H9 (cell line): Measurements from ENCODE around the gene LIPE. TPM values are rescaled to one million over a fixed set of nuclear protein-coding genes. Genes with fewer than 3 reads are reported as not detected.
A peak's percentile ranks its signal among the peaks of the same experiment; 100 is the strongest.

Source experiments
- DNase-seq: peaks from one replicate; pipeline ENCODE4 v3.0.0-alpha.2; 2017
- H2AFZ ChIP-seq: one replicate; pipeline ENCODE4 v1.6.1; 2013; ENCODE audit warnings: mild to moderate bottlenecking, low read length, control low read depth, moderate library complexity
- H2AK5ac ChIP-seq: 2 replicates; pipeline ENCODE4 v1.6.1; 2013; ENCODE audit warnings: low read length, control low read depth, mixed read lengths; ENCODE audit not compliant: insufficient read length
- H2BK120ac ChIP-seq: one replicate; pipeline ENCODE4 v1.6.1; 2013; ENCODE audit warnings: low read depth, mild to moderate bottlenecking, low read length, control low read depth, inconsistent platforms; ENCODE audit not compliant: poor library complexity, severe bottlenecking
- H2BK12ac ChIP-seq: 2 replicates; pipeline ENCODE4 v1.6.1; 2013; ENCODE audit warnings: low read length, control low read depth, mixed read lengths, low read depth; ENCODE audit not compliant: insufficient read length
- H2BK15ac ChIP-seq: 2 replicates; pipeline ENCODE4 v1.6.1; 2013; ENCODE audit warnings: low read depth, low read length, control low read depth
- H2BK20ac ChIP-seq: one replicate; pipeline ENCODE4 v1.6.1; 2013; ENCODE audit warnings: low read depth, mild to moderate bottlenecking, low read length, control low read depth, inconsistent platforms; ENCODE audit not compliant: poor library complexity, severe bottlenecking
- H2BK5ac ChIP-seq: 2 replicates; pipeline ENCODE4 v1.6.1; 2013; ENCODE audit warnings: low read length, control low read depth, mixed read lengths; ENCODE audit not compliant: insufficient read length
- H3K14ac ChIP-seq: 2 replicates; pipeline ENCODE4 v1.6.1; 2013; ENCODE audit warnings: low read length, control low read depth; ENCODE audit not compliant: insufficient read depth
- H3K18ac ChIP-seq: 2 replicates; pipeline ENCODE4 v1.6.1; 2013; ENCODE audit warnings: low read depth, mild to moderate bottlenecking, mixed read lengths, low read length, control low read depth; ENCODE audit not compliant: insufficient read length
- H3K23ac ChIP-seq: 2 replicates; pipeline ENCODE4 v1.6.1; 2013; ENCODE audit warnings: low read length, control low read depth, mixed read lengths, low read depth; ENCODE audit not compliant: insufficient read length
- H3K23me2 ChIP-seq: 2 replicates; pipeline ENCODE4 v1.6.1; 2013; ENCODE audit warnings: low read depth, mild to moderate bottlenecking, mixed read lengths, low read length, control low read depth; ENCODE audit not compliant: insufficient read length, poor library complexity, severe bottlenecking
- H3K27ac ChIP-seq: 2 replicates; pipeline ENCODE4 v1.5.1; 2013; ENCODE audit warnings: low read length, control low read depth, mixed read lengths, low read depth; ENCODE audit not compliant: insufficient read length
- H3K27me3 ChIP-seq: 2 replicates; pipeline ENCODE4 v1.6.1; 2013; ENCODE audit warnings: low read length, control low read depth, inconsistent platforms; ENCODE audit not compliant: insufficient read depth
- H3K4ac ChIP-seq: 2 replicates; pipeline ENCODE4 v1.6.1; 2013; ENCODE audit warnings: low read depth, mild to moderate bottlenecking, control low read depth, inconsistent platforms, low read length, moderate library complexity
- H3K4me1 ChIP-seq: 2 replicates; pipeline ENCODE4 v1.6.1; 2013; ENCODE audit warnings: low read length, control low read depth, inconsistent platforms; ENCODE audit not compliant: insufficient read depth
- H3K4me2 ChIP-seq: 2 replicates; pipeline ENCODE4 v1.6.1; 2013; ENCODE audit warnings: low read length, control low read depth, mixed read lengths; ENCODE audit not compliant: insufficient read length, insufficient read depth
- H3K56ac ChIP-seq: 2 replicates; pipeline ENCODE4 v1.6.1; 2013; ENCODE audit warnings: low read depth, mild to moderate bottlenecking, mixed read lengths, low read length, control low read depth; ENCODE audit not compliant: insufficient read length
- H3K79me1 ChIP-seq: 2 replicates; pipeline ENCODE4 v1.6.1; 2013; ENCODE audit warnings: low read depth, mild to moderate bottlenecking, moderate library complexity, low read length, control low read depth, inconsistent platforms; ENCODE audit not compliant: insufficient read depth, poor library complexity, severe bottlenecking
- H3K79me2 ChIP-seq: 2 replicates; pipeline ENCODE4 v1.6.1; 2013; ENCODE audit warnings: low read length, control low read depth, inconsistent platforms; ENCODE audit not compliant: insufficient read depth
- H3K9ac ChIP-seq: 2 replicates; pipeline ENCODE4 v1.6.1; 2013; ENCODE audit warnings: low read length, control low read depth, mixed read lengths; ENCODE audit not compliant: insufficient read length; ENCODE audit errors: extremely low read depth
- H3K9me3 ChIP-seq: one replicate; pipeline ENCODE4 v1.6.1; 2013; ENCODE audit warnings: low read depth, low read length, inconsistent platforms; ENCODE audit not compliant: control insufficient read depth
- H3T11ph ChIP-seq: one replicate; pipeline ENCODE4 v1.6.1; 2013; ENCODE audit warnings: mild to moderate bottlenecking, low read length, control low read depth, inconsistent platforms
- H4K20me1 ChIP-seq: one replicate; pipeline ENCODE4 v1.6.1; 2013; ENCODE audit not compliant: control insufficient read depth, insufficient read length, insufficient read depth
- H4K5ac ChIP-seq: 2 replicates; pipeline ENCODE4 v1.6.1; 2013; ENCODE audit warnings: low read depth, mild to moderate bottlenecking, mixed read lengths, low read length, control low read depth; ENCODE audit not compliant: insufficient read length
- H4K8ac ChIP-seq: replicated peaks from 2 replicates; pipeline ENCODE4 v1.6.1; 2013; ENCODE audit warnings: low read length, control low read depth, mixed read lengths, low read depth; ENCODE audit not compliant: insufficient read length
- H4K91ac ChIP-seq: 2 replicates; pipeline ENCODE4 v1.6.1; 2013; ENCODE audit warnings: low read depth, mild to moderate bottlenecking, moderate library complexity, mixed read lengths, low read length, control low read depth; ENCODE audit not compliant: insufficient read length
- H3K27ac Mint-ChIP-seq, 3 experiments: 2 replicates in 2 of 3; 3 replicates in 1 of 3; pipeline ENCODE4 v1.8.0; 2020 to 2021; ENCODE audit warnings: mixed read lengths in 3 of 3, mild to moderate bottlenecking in 1 of 3, moderate library complexity in 1 of 3
- H3K27me3 Mint-ChIP-seq: 2 replicates; pipeline ENCODE4 v1.8.0; 2021; ENCODE audit warnings: low read depth, mild to moderate bottlenecking, moderate library complexity, mixed read lengths
- H3K36me3 Mint-ChIP-seq, 3 experiments: 2 replicates in 2 of 3; 3 replicates in 1 of 3; pipeline ENCODE4 v1.8.0; 2020 to 2021; ENCODE audit warnings: low read depth in 3 of 3, mixed read lengths in 3 of 3; ENCODE audit not compliant: insufficient read depth in 1 of 3
- H3K4me1 Mint-ChIP-seq, 2 experiments: 2 replicates each; pipeline ENCODE4 v1.8.0; 2020; ENCODE audit warnings: mixed read lengths in 2 of 2
- H3K4me3 Mint-ChIP-seq, 2 experiments: 2 replicates in 1 of 2; 3 replicates in 1 of 2; pipeline ENCODE4 v1.8.0; 2020 to 2021; ENCODE audit warnings: mild to moderate bottlenecking in 2 of 2, mixed read lengths in 2 of 2, moderate library complexity in 1 of 2
- H3K9me3 Mint-ChIP-seq, 2 experiments: 2 replicates in 1 of 2; 3 replicates in 1 of 2; pipeline ENCODE4 v1.8.0; 2020; ENCODE audit warnings: mild to moderate bottlenecking in 2 of 2, mixed read lengths in 2 of 2, moderate library complexity in 1 of 2
- WGBS: extraction: QIAGEN DNeasy Blood & Tissue Kit; methylation state at CpG from one replicate; pipeline ENCODE4 v1.1.7; 2013; ENCODE audit warnings: missing lambda C conversion rate, low lambda C conversion rate, mixed read lengths; ENCODE audit not compliant: insufficient read length; ENCODE audit errors: extremely low coverage; 5-methylcytosine and 5-hydroxymethylcytosine counted together
- total RNA-seq: library from RNA; stranded (reverse); gene quantifications from 2 replicates; pipeline ENCODE4 v1.2.1, GENCODE V29; 2021
- TF ChIP-seq, protein P1 (sequence below): fragments of 200-600 bp; sonication (generic); conservative IDR thresholded peaks from 3 replicates; pipeline ENCODE4 v1.8.0; 2021; ENCODE audit warnings: antibody characterized with exemption, mild to moderate bottlenecking

Gene LIPE
- total RNA-seq, 1 experiment from 2014 or later = 6.3 TPM

DNA sequence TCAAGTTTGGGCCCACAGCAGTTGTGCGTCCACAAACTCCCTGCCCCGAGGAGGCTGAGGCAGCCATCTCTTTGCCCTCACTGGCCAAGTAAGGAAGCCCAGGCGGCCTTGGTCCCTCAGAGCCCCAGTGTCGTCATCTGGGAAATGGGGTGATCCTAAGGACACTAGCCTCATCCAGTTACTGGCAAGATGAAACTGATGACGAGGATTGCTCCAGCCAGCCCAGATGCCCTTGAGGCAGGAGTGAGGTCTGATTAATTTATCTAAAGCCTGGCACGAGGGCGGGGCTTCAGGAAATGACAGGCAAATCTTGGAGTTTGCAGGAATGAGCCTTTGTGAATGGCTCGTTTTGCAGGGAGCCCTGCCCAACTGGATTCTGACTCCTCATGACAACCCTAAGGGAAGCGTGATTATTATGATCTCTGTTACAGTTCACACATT, 5.6 kb downstream of the LIPE start:
- no peak for DNase-seq
- Histone ChIP-seq H2BK5ac (no peak overlapping the region), H2AK5ac (no peak overlapping the region), H3K18ac (no peak overlapping the region), H3K56ac (no peak overlapping the region), H2AFZ (no peak overlapping the region), H3K4me1 (no peaks in the 10 kb centered on the region), H3K14ac (no peak overlapping the region), H3K23me2 (peaks cover 7% of the 10 kb centered on the region), H4K8ac (no peak overlapping the region), H4K91ac (no peak overlapping the region), H3K79me1 (no peaks in the 10 kb centered on the region), H3K79me2 (no peaks in the 10 kb centered on the region), H3K9ac (no peak overlapping the region), H3K27ac (no peak overlapping the region), H2BK20ac (no peak overlapping the region), H3K9me3 (no peaks in the 10 kb centered on the region), H3K4ac (no peak overlapping the region), H3K23ac (no peak overlapping the region), H2BK12ac (no peak overlapping the region), H3K4me2 (no peak overlapping the region), H2BK120ac (no peak overlapping the region), H4K5ac (no peak overlapping the region), H3K27me3 (peaks cover 17% of the 10 kb centered on the region; the same call in 1 of the 2 replicates), H3T11ph (no peak overlapping the region), H2BK15ac (no peak overlapping the region), H4K20me1 (no peaks in the 10 kb centered on the region)
- H3K27ac Mint-ChIP-seq = no peak overlapping the region
- peaks cover 20 to 35% of the 10 kb centered on the region in 2 experiments for H3K4me1 Mint-ChIP-seq
- no CpG with 5 or more reads among the region's 9 CpGs for WGBS
- TF ChIP-seq, protein P1, sequence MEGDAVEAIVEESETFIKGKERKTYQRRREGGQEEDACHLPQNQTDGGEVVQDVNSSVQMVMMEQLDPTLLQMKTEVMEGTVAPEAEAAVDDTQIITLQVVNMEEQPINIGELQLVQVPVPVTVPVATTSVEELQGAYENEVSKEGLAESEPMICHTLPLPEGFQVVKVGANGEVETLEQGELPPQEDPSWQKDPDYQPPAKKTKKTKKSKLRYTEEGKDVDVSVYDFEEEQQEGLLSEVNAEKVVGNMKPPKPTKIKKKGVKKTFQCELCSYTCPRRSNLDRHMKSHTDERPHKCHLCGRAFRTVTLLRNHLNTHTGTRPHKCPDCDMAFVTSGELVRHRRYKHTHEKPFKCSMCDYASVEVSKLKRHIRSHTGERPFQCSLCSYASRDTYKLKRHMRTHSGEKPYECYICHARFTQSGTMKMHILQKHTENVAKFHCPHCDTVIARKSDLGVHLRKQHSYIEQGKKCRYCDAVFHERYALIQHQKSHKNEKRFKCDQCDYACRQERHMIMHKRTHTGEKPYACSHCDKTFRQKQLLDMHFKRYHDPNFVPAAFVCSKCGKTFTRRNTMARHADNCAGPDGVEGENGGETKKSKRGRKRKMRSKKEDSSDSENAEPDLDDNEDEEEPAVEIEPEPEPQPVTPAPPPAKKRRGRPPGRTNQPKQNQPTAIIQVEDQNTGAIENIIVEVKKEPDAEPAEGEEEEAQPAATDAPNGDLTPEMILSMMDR = no peak
- peaks cover 0 to 3% of the 10 kb centered on the region in 2 experiments; a peak in 3 of 5 replicates for H3K9me3 Mint-ChIP-seq
- H3K4me3 Mint-ChIP-seq = peak overlapping the region in 1 of 2 experiments; percentile 90; a peak in 2 of 5 replicates
- H3K27me3 Mint-ChIP-seq = peaks cover 93% of the 10 kb centered on the region
- peaks cover 0 to 13% (median 3%) of the 10 kb centered on the region in 3 experiments; a peak in 5 of 7 replicates for H3K36me3 Mint-ChIP-seq
